ENCODE data around the gene STPG2.

The STPG2 gene

GRCh38 chr4:98143001-98143899, at the start of gene STPG2:
Gene STPG2 (minus strand): TSS chr4:98143476.
- DNase-seq (ENCODE audit: low read depth) = peak; percentile 67

GRCh38 chr4:98185279-98185678, 42.0 kb upstream of the STPG2 start:
- no peak for DNase-seq (ENCODE audit: low read depth)

GRCh38 chr4:98181809-98182208, 38.5 kb upstream of the STPG2 start:
- DNase-seq (ENCODE audit: low read depth) = no peak

GRCh38 chr4:98179951-98180350, 36.7 kb upstream of the STPG2 start:
- no peak for DNase-seq (ENCODE audit: low read depth)

- no peak for DNase-seq (ENCODE audit: low read depth)
Observed at GRCh38 chr4:98176531-98176930, 33.3 kb upstream of the STPG2 start.

- no peak for DNase-seq (ENCODE audit: low read depth)
Observed at GRCh38 chr4:98170035-98170434, 26.8 kb upstream of the STPG2 start.

- DNase-seq (ENCODE audit: low read depth) = no peak
Observed at GRCh38 chr4:98166731-98167041, 23.4 kb upstream of the STPG2 start.

GRCh38 chr4:98166025-98166730, 22.9 kb upstream of the STPG2 start:
- no peak for DNase-seq (ENCODE audit: low read depth)

GRCh38 chr4:98162696-98163095, 19.4 kb upstream of the STPG2 start:
- no peak for DNase-seq (ENCODE audit: low read depth)

GRCh38 chr4:98151145-98151924, 8.1 kb upstream of the STPG2 start:
- no peak for DNase-seq (ENCODE audit: low read depth)

GRCh38 chr4:98150092-98150761, 7.0 kb upstream of the STPG2 start:
- no peak for DNase-seq (ENCODE audit: low read depth)

- DNase-seq (ENCODE audit: low read depth) = no peak
Observed at GRCh38 chr4:98148856-98149255, 5.6 kb upstream of the STPG2 start.

- no peak for DNase-seq (ENCODE audit: low read depth)
Observed at GRCh38 chr4:98126141-98126540, 17.1 kb downstream of the STPG2 start.

- no peak for DNase-seq (ENCODE audit: low read depth)
Observed at GRCh38 chr4:98125585-98125984, 17.7 kb downstream of the STPG2 start.

GRCh38 chr4:98117363-98117762, 25.9 kb downstream of the STPG2 start:
- no peak for DNase-seq (ENCODE audit: low read depth)

GRCh38 chr4:98113012-98113411, 30.3 kb downstream of the STPG2 start:
- peak; percentile 1 for DNase-seq (ENCODE audit: low read depth)

- no peak for DNase-seq (ENCODE audit: low read depth)
Observed at GRCh38 chr4:98110929-98111328, 32.3 kb downstream of the STPG2 start.

- DNase-seq (ENCODE audit: low read depth) = no peak
Observed at GRCh38 chr4:98110214-98110613, 33.1 kb downstream of the STPG2 start.

GRCh38 chr4:98102660-98103059, 40.6 kb downstream of the STPG2 start:
- no peak for DNase-seq (ENCODE audit: low read depth)

- no peak for DNase-seq (ENCODE audit: low read depth)
Observed at GRCh38 chr4:98101988-98102387, 41.3 kb downstream of the STPG2 start.

GRCh38 chr4:98098764-98099163, 44.5 kb downstream of the STPG2 start:
- DNase-seq (ENCODE audit: low read depth) = no peak

- no peak for DNase-seq (ENCODE audit: low read depth)
Observed at GRCh38 chr4:98094118-98094517, 49.2 kb downstream of the STPG2 start.
